Measurements from ENCODE around the gene KCNN1.

- no peak for TF ChIP-seq CTCF (conservative IDR thresholded peaks at IDR 0.05; ENCODE audit: low read length)
- TF ChIP-seq EZH2phosphoT487 (IDR thresholded peaks at IDR 0.05; ENCODE audit: borderline replicate concordance) = no peak
Observed at GRCh38 chr19:17977488-17977887, 10.6 kb downstream of the KCNN1 start.

Data from Loucy (cell line).